K562 (cell line): ENCODE data around the gene MYCBPAP. TPM values are rescaled to one million over a fixed set of nuclear protein-coding genes. Genes with fewer than 3 reads are reported as not detected.
A peak's percentile ranks its signal among the peaks of the same experiment; 100 is the strongest.

ENCODE experiments used
- AFF4 ChIP-seq: sonication (generic); formaldehyde crosslinking; IDR thresholded peaks from 2 replicates; pipeline ENCODE4 v1.8.0; 2023; ENCODE audit warnings: mild to moderate bottlenecking, missing genetic modification reagents
- CBX3 ChIP-seq, 2 experiments: IDR thresholded peaks; 1 replicate in 1 of 2; 2 replicates in 1 of 2; pipeline ENCODE4 v1.6.1; 2012; ENCODE audit warnings: inconsistent platforms in 2 of 2, low read length in 2 of 2, borderline replicate concordance in 1 of 2, control low read depth in 1 of 2
- EHMT2 ChIP-seq: fragments of 450-650 bp; IDR thresholded peaks from 2 replicates; pipeline ENCODE4 v1.6.1; 2018; ENCODE audit warnings: antibody characterized with exemption
- ETV5 ChIP-seq: sonication (generic); formaldehyde crosslinking; IDR thresholded peaks from 2 replicates; pipeline ENCODE4 v1.4.0; 2020; ENCODE audit warnings: low read depth, mild to moderate bottlenecking, missing genetic modification reagents
- HBP1 ChIP-seq: fragments of 450-650 bp; formaldehyde crosslinking; IDR thresholded peaks from 2 replicates; pipeline ENCODE4 v1.4.0; 2022; ENCODE audit warnings: missing genetic modification characterization
- HDAC2 ChIP-seq: fragments of 450-650 bp; IDR thresholded peaks from 2 replicates; pipeline ENCODE4 v1.6.1; 2016; ENCODE audit warnings: mild to moderate bottlenecking
- JUND ChIP-seq, 2 experiments: IDR thresholded peaks; 2 replicates in 1 of 2; 3 replicates in 1 of 2; pipeline ENCODE4 v1.6.1; 2011; ENCODE audit warnings: borderline replicate concordance in 2 of 2, low read depth in 2 of 2, low read length in 2 of 2, improper control_type of control experiment in 1 of 2, missing biosample characterization in 1 of 2, missing genetic modification characterization in 1 of 2, missing genetic modification reagents in 1 of 2
- LEF1 ChIP-seq: fragments of 450-650 bp; IDR thresholded peaks from 2 replicates; pipeline ENCODE4 v1.6.1; 2016; ENCODE audit warnings: mild to moderate bottlenecking
- SAFB2 ChIP-seq: fragments of 200-400 bp; formaldehyde crosslinking; IDR thresholded peaks from 2 replicates; pipeline ENCODE4 v1.6.1; 2018; ENCODE audit warnings: borderline replicate concordance, low read length, low read depth, moderate library complexity; ENCODE audit not compliant: severe bottlenecking
- SIN3A ChIP-seq, 2 experiments: fragments of 150-350 bp in 1 of 2; IDR thresholded peaks; 2 replicates each; pipeline ENCODE4 v1.6.1; 2011 to 2016; ENCODE audit warnings: borderline replicate concordance in 2 of 2, low read depth in 2 of 2, low read length in 2 of 2, mild to moderate bottlenecking in 2 of 2, moderate library complexity in 2 of 2; ENCODE audit not compliant: control insufficient read depth in 1 of 2
- SP2 ChIP-seq: IDR thresholded peaks from 2 replicates; pipeline ENCODE4 v1.6.1; 2011; ENCODE audit warnings: mild to moderate bottlenecking, low read depth, low read length, moderate library complexity; ENCODE audit not compliant: poor library complexity, severe bottlenecking; ENCODE audit errors: extremely low read depth
- ZBTB2 ChIP-seq: fragments of 450-650 bp; IDR thresholded peaks from 2 replicates; pipeline ENCODE4 v1.6.1; 2016; ENCODE audit warnings: antibody characterized with exemption
- ZBTB7A ChIP-seq: IDR thresholded peaks from 2 replicates; pipeline ENCODE4 v1.6.1; 2011; ENCODE audit warnings: low read depth, mild to moderate bottlenecking, low read length, moderate library complexity, borderline replicate concordance; ENCODE audit not compliant: control insufficient read depth
- ZNF124 ChIP-seq: sonication (generic); formaldehyde crosslinking; IDR thresholded peaks from 2 replicates; pipeline ENCODE4 v1.8.1; 2022; ENCODE audit warnings: missing genetic modification reagents
- ZNF217 ChIP-seq: sonication (generic); formaldehyde crosslinking; IDR thresholded peaks from 2 replicates; pipeline ENCODE4 v1.8.0; 2022; ENCODE audit warnings: mild to moderate bottlenecking, missing genetic modification reagents
- ZNF239 ChIP-seq: fragments of 250-450 bp; sonication (Bioruptor Pico); IDR thresholded peaks from 2 replicates; pipeline ENCODE4 v1.4.0; 2020; ENCODE audit warnings: mild to moderate bottlenecking
- polyA plus RNA-seq, 8 experiments: library from polyadenylated mRNA; depleted of rRNA in 4 of 8; stranded (reverse) in 5 of 8; unstranded in 3 of 8; fragments of >200 nt; fragmentation: Nextera tagmentation in 2 of 8; fragmentation: Illumina TruSeq in 1 of 8; extraction: Ambion mirVana in 2 of 8; extraction: Trizol in 1 of 8; gene quantifications; 2 replicates each; pipeline versions ENCODE4 v1.2.1 to v1.2.3, GENCODE V29; 2011 to 2014; ENCODE audit warnings: inconsistent platforms in 1 of 8, missing spikeins in 1 of 8
- total RNA-seq, 7 experiments: library from RNA; depleted of rRNA in 6 of 7; stranded (reverse); fragments of >200 nt in 6 of 7; fragmentation: Illumina TruSeq in 2 of 7; extraction: Trizol in 2 of 7; gene quantifications; 2 replicates each; pipeline versions ENCODE4 v1.2.1 to v1.2.3, GENCODE V29; 2011 to 2021; ENCODE audit warnings: low replicate concordance in 1 of 7
- TF ChIP-seq, protein P1 (sequence below): IDR thresholded peaks from 2 replicates; pipeline ENCODE4 v1.6.1; 2014; ENCODE audit warnings: antibody characterized with exemption

The MYCBPAP gene
- total and polyA plus RNA-seq, 9 of the 15 experiments (the other 6 are each of a cell fraction or from before 2014, with no cell fraction given), result not detected

DNA sequence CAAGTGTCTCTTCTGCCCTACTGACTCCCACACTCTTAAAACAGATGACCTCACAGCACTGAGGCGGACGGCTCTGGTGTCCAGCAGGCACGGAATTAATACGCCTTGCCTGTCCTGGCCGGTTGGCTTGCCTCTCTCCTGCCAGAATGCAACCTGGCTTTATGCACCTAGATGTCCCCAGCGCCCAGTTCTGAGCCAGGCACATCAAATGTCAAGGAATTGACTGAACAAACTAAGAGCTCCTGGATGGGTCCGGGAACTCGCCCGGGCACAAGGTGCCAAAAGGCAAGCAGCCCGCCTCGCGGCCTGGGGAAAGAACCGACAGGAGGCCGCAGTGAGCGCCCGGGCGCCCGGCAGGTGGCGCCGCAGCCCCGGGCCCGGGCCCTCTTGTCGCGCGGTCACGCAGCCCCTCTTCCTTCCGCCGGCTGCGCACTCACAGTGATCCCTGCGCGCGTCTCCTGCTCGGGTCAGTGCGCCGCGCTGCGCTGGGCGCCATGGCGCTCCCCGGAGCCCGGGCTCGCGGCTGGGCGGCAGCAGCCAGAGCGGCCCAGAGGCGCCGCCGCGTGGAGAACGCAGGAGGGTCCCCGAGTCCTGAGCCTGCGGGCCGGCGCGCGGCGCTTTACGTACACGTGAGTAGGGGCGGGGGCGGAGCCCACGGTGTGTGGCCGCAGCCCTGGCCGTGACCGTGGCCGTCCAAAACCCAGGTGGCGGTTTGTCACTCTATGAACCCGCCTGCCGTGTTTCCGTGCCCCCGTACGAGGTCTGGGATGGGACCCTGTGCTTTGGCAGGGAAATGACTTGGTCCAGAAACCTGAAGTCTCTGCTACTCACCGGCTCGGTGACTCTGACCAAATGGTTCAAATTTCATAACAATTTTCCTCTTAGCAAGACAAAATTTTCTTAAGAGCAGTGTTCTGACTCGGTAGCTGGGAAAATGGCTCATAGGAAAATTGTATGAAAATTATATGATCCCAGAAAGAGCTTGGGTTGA is 29.6 kb upstream of the MYCBPAP start, which contains the start of gene RSAD1 (continued):
- TF ChIP-seq AFF4 (CRISPR knock-in tag) (peak; percentile 69; the same call in 1 of the 2 replicates), ZNF124 (no peak), ZNF217 (CRISPR knock-in tag) (no peak), ETV5 (no peak), SP2 (peak; percentile 15), ZBTB2 (no peak), CBX3 (IDR thresholded peaks at IDR 0.05; ENCODE audit: borderline replicate concordance in 1 of 2, low read length in 2 of 2) (peak in 1 of 2 experiments; percentile 12; a peak in 1 of 3 replicates), LEF1 (no peak), ZNF239 (CRISPR knock-in tag) (no peak), ZBTB7A (peak; percentile 84; the same call in 1 of the 2 replicates), SIN3A (IDR thresholded peaks at IDR 0.05; ENCODE audit: borderline replicate concordance in 2 of 2, control insufficient read depth in 1 of 2, low read depth in 2 of 2, low read length in 2 of 2) (peak; percentile 0 to 83; a peak in 3 of 4 replicates), JUND (IDR thresholded peaks at IDR 0.05; ENCODE audit: borderline replicate concordance, low read depth, low read length) (0 out of 2 replicates have a peak, but pooled peaks have one; percentile 32), JUND (tag; IDR thresholded peaks at IDR 0.05; ENCODE audit: borderline replicate concordance, low read depth, low read length) (no peak; the same call in 2 of the 3 replicates), SAFB2 (no peak), HDAC2 (no peak), HBP1 (CRISPR knock-in tag) (no peak), EHMT2 (no peak)
- TF ChIP-seq, protein P1, sequence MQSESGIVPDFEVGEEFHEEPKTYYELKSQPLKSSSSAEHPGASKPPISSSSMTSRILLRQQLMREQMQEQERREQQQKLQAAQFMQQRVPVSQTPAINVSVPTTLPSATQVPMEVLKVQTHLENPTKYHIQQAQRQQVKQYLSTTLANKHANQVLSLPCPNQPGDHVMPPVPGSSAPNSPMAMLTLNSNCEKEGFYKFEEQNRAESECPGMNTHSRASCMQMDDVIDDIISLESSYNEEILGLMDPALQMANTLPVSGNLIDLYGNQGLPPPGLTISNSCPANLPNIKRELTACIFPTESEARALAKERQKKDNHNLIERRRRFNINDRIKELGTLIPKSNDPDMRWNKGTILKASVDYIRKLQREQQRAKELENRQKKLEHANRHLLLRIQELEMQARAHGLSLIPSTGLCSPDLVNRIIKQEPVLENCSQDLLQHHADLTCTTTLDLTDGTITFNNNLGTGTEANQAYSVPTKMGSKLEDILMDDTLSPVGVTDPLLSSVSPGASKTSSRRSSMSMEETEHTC, result 0 out of 2 replicates have a peak, but pooled peaks have one; percentile 28
